ENCODE results near the gene VCPKMT.

Gene VCPKMT

GRCh38 chr14:50061664-50062437, 54.5 kb downstream of the VCPKMT start:
- Histone ChIP-seq H3K36me3 (ENCODE audit: low read length) (no peaks in the 10 kb centered on the region), H4K20me1 (ENCODE audit: low read depth, low read length) (no peaks in the 10 kb centered on the region), H3K4me2 (ENCODE audit: low read depth, low read length, poor library complexity, severe bottlenecking) (peak overlapping the region; percentile 65), H3K79me2 (ENCODE audit: insufficient read depth, low read length) (no peaks in the 10 kb centered on the region), H3F3A (ENCODE audit: insufficient read depth) (0 out of 2 replicates have a peak, but pooled peaks cover 12% of the 10 kb centered on the region), H3K9me3 (ENCODE audit: insufficient read depth, low read length) (no peaks in the 10 kb centered on the region), H3K4me3 (ENCODE audit: insufficient read depth, low read length, poor library complexity, severe bottlenecking) (peak overlapping the region; percentile 30), H3K27me3 (ENCODE audit: low read length) (no peaks in the 10 kb centered on the region), H3K9me2 (replicated peaks; ENCODE audit: insufficient read depth, low read length) (no peaks in the 10 kb centered on the region), H3K9ac (ENCODE audit: low read length) (peak overlapping the region; percentile 58), H3K27ac (ENCODE audit: low read depth, low read length) (peak overlapping the region; percentile 87), H2AFZ (ENCODE audit: low read depth, low read length, severe bottlenecking) (peak overlapping the region; percentile 89)
- TF ChIP-seq CTCF (IDR thresholded peaks at IDR 0.05; ENCODE audit: insufficient read depth, low read length, poor library complexity, severe bottlenecking) (no peak), EZH2phosphoT487 (conservative IDR thresholded peaks at IDR 0.05; ENCODE audit: low read length) (no peak)

GRCh38 chr14:50060871-50061663, 55.3 kb downstream of the VCPKMT start:
- peak overlapping the region; percentile 89 for H2AFZ ChIP-seq (ENCODE audit: low read depth, low read length, severe bottlenecking)
- H3K27ac ChIP-seq (ENCODE audit: low read depth, low read length), result peak overlapping the region; percentile 87
- no peaks in the 10 kb centered on the region for H3K27me3 ChIP-seq (ENCODE audit: low read length)
- H3F3A ChIP-seq (ENCODE audit: insufficient read depth), result 0 out of 2 replicates have a peak, but pooled peaks cover 12% of the 10 kb centered on the region
- H3K4me2 ChIP-seq (ENCODE audit: low read depth, low read length, poor library complexity, severe bottlenecking), result peak overlapping the region; percentile 65
- no peak overlapping the region for H3K4me3 ChIP-seq (ENCODE audit: insufficient read depth, low read length, poor library complexity, severe bottlenecking)
- no peak for TF ChIP-seq EZH2phosphoT487 (conservative IDR thresholded peaks at IDR 0.05; ENCODE audit: low read length)
- TF ChIP-seq CTCF (IDR thresholded peaks at IDR 0.05; ENCODE audit: insufficient read depth, low read length, poor library complexity, severe bottlenecking), result no peak
- no peaks in the 10 kb centered on the region for H3K36me3 ChIP-seq (ENCODE audit: low read length)
- H3K9me3 ChIP-seq (ENCODE audit: insufficient read depth, low read length), result no peaks in the 10 kb centered on the region
- H3K9ac ChIP-seq (ENCODE audit: low read length), result peak overlapping the region; percentile 58
- H3K79me2 ChIP-seq (ENCODE audit: insufficient read depth, low read length), result no peaks in the 10 kb centered on the region
- H3K9me2 ChIP-seq (replicated peaks; ENCODE audit: insufficient read depth, low read length), result no peaks in the 10 kb centered on the region
- no peaks in the 10 kb centered on the region for H4K20me1 ChIP-seq (ENCODE audit: low read depth, low read length)

- Histone ChIP-seq H2AFZ (ENCODE audit: low read depth, low read length, severe bottlenecking) (no peak overlapping the region), H3K4me2 (ENCODE audit: low read depth, low read length, poor library complexity, severe bottlenecking) (no peak overlapping the region), H3K27ac (ENCODE audit: low read depth, low read length) (no peak overlapping the region), H3K9ac (ENCODE audit: low read length) (no peak overlapping the region), H3K9me2 (replicated peaks; ENCODE audit: insufficient read depth, low read length) (no peaks in the 10 kb centered on the region), H3K4me3 (ENCODE audit: insufficient read depth, low read length, poor library complexity, severe bottlenecking) (no peak overlapping the region), H4K20me1 (ENCODE audit: low read depth, low read length) (no peaks in the 10 kb centered on the region), H3K79me2 (ENCODE audit: insufficient read depth, low read length) (no peaks in the 10 kb centered on the region), H3K36me3 (ENCODE audit: low read length) (no peaks in the 10 kb centered on the region), H3K9me3 (ENCODE audit: insufficient read depth, low read length) (no peaks in the 10 kb centered on the region), H3F3A (ENCODE audit: insufficient read depth) (0 out of 2 replicates have a peak, but pooled peaks cover 12% of the 10 kb centered on the region), H3K27me3 (ENCODE audit: low read length) (no peaks in the 10 kb centered on the region)
- TF ChIP-seq EZH2phosphoT487 (conservative IDR thresholded peaks at IDR 0.05; ENCODE audit: low read length) (no peak), CTCF (IDR thresholded peaks at IDR 0.05; ENCODE audit: insufficient read depth, low read length, poor library complexity, severe bottlenecking) (no peak)
Measured at GRCh38 chr14:50059763-50060616, 56.4 kb downstream of the VCPKMT start.

Measured in SU-DHL-6 (cell line).